ENCODE measurements around the gene ACTL7A. TPM values are rescaled to one million over a fixed set of nuclear protein-coding genes. Genes with fewer than 3 reads are reported as not detected.

The ACTL7A gene
- total RNA-seq, 4 donors from 2014 or later = not detected

GRCh38 chr9:108864446-108864845 is 2.4 kb downstream of the ACTL7A start:
- H3K4me3 ChIP-seq = no peak overlapping the region
- no peaks in the 10 kb centered on the region for H3K4me1 ChIP-seq
- intact Hi-C loops (cut with DNase I; ENCODE audit: low total_unique reads) = no loop called here
- TF ChIP-seq POLR2A (IDR thresholded peaks at IDR 0.05) (no peak), POLR2AphosphoS5 (IDR thresholded peaks at IDR 0.05) (no peak), EP300 (IDR thresholded peaks at IDR 0.05; ENCODE audit: low read depth) (no peak)
- TF ChIP-seq, protein P1, sequence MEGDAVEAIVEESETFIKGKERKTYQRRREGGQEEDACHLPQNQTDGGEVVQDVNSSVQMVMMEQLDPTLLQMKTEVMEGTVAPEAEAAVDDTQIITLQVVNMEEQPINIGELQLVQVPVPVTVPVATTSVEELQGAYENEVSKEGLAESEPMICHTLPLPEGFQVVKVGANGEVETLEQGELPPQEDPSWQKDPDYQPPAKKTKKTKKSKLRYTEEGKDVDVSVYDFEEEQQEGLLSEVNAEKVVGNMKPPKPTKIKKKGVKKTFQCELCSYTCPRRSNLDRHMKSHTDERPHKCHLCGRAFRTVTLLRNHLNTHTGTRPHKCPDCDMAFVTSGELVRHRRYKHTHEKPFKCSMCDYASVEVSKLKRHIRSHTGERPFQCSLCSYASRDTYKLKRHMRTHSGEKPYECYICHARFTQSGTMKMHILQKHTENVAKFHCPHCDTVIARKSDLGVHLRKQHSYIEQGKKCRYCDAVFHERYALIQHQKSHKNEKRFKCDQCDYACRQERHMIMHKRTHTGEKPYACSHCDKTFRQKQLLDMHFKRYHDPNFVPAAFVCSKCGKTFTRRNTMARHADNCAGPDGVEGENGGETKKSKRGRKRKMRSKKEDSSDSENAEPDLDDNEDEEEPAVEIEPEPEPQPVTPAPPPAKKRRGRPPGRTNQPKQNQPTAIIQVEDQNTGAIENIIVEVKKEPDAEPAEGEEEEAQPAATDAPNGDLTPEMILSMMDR (IDR thresholded peaks at IDR 0.05) = no peak
- no peak overlapping the region for H3K27ac ChIP-seq
- WGBS, 2 donors (ENCODE audit: low coverage in 1 of 2) = 40 to 93% methylated on average over 1 to 3 of the region's 3 CpGs
- peaks cover 0 to 4% (median 0%) of the 10 kb centered on the region in 4 donors for H3K36me3 ChIP-seq
- in situ Hi-C loops (cut with MboI; ENCODE audit: low pct_ligation_motif_present in 1 of 4, low pct_unique_long_range_greater_than_20kb in 1 of 4, low sequenced_read_pairs in 3 of 4) = loop anchor here in 1 of 4 donors (25.0 kb wide), 1 partner anchor 98 kb away; no protein-coding TSS in a partner anchor
- H3K27me3 ChIP-seq = no peaks in the 10 kb centered on the region
- no peak for DNase-seq
- no peaks in the 10 kb centered on the region for H3K9me3 ChIP-seq

DNA sequence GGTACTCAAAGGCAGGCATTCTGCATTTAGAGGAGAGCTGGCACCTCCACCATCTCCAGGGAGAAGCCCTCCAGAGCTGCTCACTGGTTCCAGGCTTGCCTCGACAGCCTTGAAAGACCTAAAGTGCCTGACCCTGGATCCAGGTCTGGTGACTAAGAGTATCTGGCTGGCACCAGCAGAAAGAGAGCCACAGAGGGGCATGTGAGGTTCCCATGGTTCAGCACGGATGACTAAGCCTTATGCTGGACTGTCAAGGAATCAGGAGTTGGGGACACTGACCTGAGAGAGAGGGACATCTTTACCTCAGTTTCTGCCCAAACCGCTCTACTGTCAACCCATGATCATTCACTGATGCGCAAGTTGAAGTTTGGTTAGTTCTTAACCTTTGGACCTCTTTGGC is 3.0 kb downstream of the ACTL7A start:
- no peaks in the 10 kb centered on the region for H3K27me3 ChIP-seq
- no peak for DNase-seq
- no peaks in the 10 kb centered on the region for H3K4me1 ChIP-seq
- intact Hi-C loops (cut with DNase I; ENCODE audit: low total_unique reads) (no loop called here), in situ Hi-C loops (cut with MboI; ENCODE audit: low pct_ligation_motif_present in 1 of 4, low pct_unique_long_range_greater_than_20kb in 1 of 4, low sequenced_read_pairs in 3 of 4) (loop anchor here in 1 of 4 donors (25.0 kb wide), 1 partner anchor 97 kb away; no protein-coding TSS in a partner anchor)
- no peak for TF ChIP-seq EP300 (IDR thresholded peaks at IDR 0.05; ENCODE audit: low read depth)
- TF ChIP-seq, protein P1 (IDR thresholded peaks at IDR 0.05) = no peak
- no peak for TF ChIP-seq POLR2AphosphoS5 (IDR thresholded peaks at IDR 0.05)
- TF ChIP-seq POLR2A (IDR thresholded peaks at IDR 0.05) = no peak
- 81% methylated on average over 4 of the region's 4 CpGs; no CpG with 5 or more reads in 1 of the 2 donors for WGBS, 2 donors (ENCODE audit: low coverage in 1 of 2)
- no peak overlapping the region for H3K27ac ChIP-seq
- no peaks in the 10 kb centered on the region for H3K9me3 ChIP-seq
- peaks cover 0 to 4% (median 0%) of the 10 kb centered on the region in 4 donors for H3K36me3 ChIP-seq
- no peak overlapping the region for H3K4me3 ChIP-seq

DNA sequence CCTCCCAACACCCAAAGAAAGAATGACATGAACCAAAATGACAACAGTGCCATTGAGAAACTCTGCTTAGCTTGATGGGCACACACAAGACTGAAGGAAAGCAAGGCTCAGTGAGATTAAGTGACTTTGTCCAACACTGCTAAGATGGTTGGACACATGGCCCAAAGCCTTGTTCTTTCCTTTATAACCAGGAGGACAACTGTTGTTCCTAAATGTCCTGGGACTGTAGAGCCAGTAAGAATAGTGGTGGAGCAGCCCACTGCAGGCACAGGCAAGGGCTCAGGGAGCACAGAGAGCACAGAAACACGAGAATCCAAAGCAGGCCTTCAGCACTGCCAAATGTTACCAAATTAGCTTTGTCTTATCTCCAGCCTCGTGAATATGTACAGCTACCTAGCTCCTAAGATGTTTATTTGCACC is 3.9 kb downstream of the ACTL7A start:
- intact Hi-C loops (cut with DNase I; ENCODE audit: low total_unique reads) = no loop called here
- in situ Hi-C loops (cut with MboI; ENCODE audit: low pct_ligation_motif_present in 1 of 4, low pct_unique_long_range_greater_than_20kb in 1 of 4, low sequenced_read_pairs in 3 of 4) = loop anchor here in 1 of 4 donors (25.0 kb wide), 1 partner anchor 96 kb away; no protein-coding TSS in a partner anchor
- H3K27me3 ChIP-seq = no peaks in the 10 kb centered on the region
- WGBS, 2 donors (ENCODE audit: low coverage in 1 of 2) = 83 to 95% methylated on average over 1 to 2 of the region's 2 CpGs
- no peak overlapping the region for H3K4me3 ChIP-seq
- H3K4me1 ChIP-seq = no peaks in the 10 kb centered on the region
- TF ChIP-seq, protein P1 (IDR thresholded peaks at IDR 0.05) = no peak
- TF ChIP-seq POLR2A (IDR thresholded peaks at IDR 0.05) (no peak), EP300 (IDR thresholded peaks at IDR 0.05; ENCODE audit: low read depth) (no peak), POLR2AphosphoS5 (IDR thresholded peaks at IDR 0.05) (no peak)
- H3K9me3 ChIP-seq = no peaks in the 10 kb centered on the region
- H3K36me3 ChIP-seq = peaks cover 0 to 4% (median 0%) of the 10 kb centered on the region in 4 donors
- H3K27ac ChIP-seq = no peak overlapping the region
- no peak for DNase-seq

DNA sequence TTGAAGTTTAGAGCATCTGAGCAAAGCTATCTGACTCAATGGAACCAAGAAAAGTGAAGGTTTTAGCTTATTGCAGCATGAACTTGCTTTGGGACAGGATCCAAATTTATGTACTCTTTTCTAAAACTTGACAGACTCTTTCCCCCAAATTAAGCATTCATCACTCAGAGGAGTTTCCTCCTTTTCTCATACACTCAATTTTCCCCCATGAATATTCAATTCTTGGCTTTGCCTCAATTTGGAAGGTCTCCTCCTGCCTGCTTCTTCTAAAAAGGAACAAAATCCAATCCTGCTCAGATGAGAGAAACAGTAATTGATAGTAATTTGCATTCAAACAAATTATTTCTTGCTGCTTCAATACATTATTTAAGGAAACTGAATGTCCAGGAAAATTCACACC is 5.0 kb downstream of the ACTL7A start:
- Histone ChIP-seq H3K27ac (no peak overlapping the region), H3K4me3 (no peak overlapping the region), H3K36me3 (peaks cover 0 to 13% (median 3%) of the 10 kb centered on the region in 4 donors), H3K27me3 (no peaks in the 10 kb centered on the region), H3K9me3 (no peaks in the 10 kb centered on the region), H3K4me1 (no peaks in the 10 kb centered on the region)
- intact Hi-C loops (cut with DNase I; ENCODE audit: low total_unique reads) (no loop called here), in situ Hi-C loops (cut with MboI; ENCODE audit: low pct_ligation_motif_present in 1 of 4, low pct_unique_long_range_greater_than_20kb in 1 of 4, low sequenced_read_pairs in 3 of 4) (loop anchor here in 1 of 4 donors (25.0 kb wide), 1 partner anchor 95 kb away; no protein-coding TSS in a partner anchor)
- TF ChIP-seq, protein P1 (IDR thresholded peaks at IDR 0.05) = no peak
- TF ChIP-seq POLR2A (IDR thresholded peaks at IDR 0.05) = no peak
- no peak for TF ChIP-seq EP300 (IDR thresholded peaks at IDR 0.05; ENCODE audit: low read depth)
- TF ChIP-seq POLR2AphosphoS5 (IDR thresholded peaks at IDR 0.05) = no peak
- DNase-seq = no peak

Measured in transverse colon (tissue), 4 donors.